SJCRH30 (cell line): Measurements from ENCODE around the gene GRAMD2A. TPM values are rescaled to one million over a fixed set of nuclear protein-coding genes. Genes with fewer than 3 reads are reported as not detected.
A peak's percentile ranks its signal among the peaks of the same experiment; 100 is the strongest.

ENCODE experiments used
- DNase-seq, 2 experiments: peaks; one replicate each; pipeline ENCODE4 v3.0.0-alpha.2; 2015 to 2020
- H3K27ac ChIP-seq: fragments of 250-450 bp; sonication (Bioruptor Pico); 2 replicates; pipeline ENCODE4 v1.5.1; 2020; ENCODE audit warnings: mild to moderate bottlenecking, moderate library complexity
- H3K27me3 ChIP-seq: fragments of 250-450 bp; sonication (Bioruptor Pico); 2 replicates; pipeline ENCODE4 v1.5.1; 2020; ENCODE audit warnings: mild to moderate bottlenecking, moderate library complexity
- H3K36me3 ChIP-seq: fragments of 250-450 bp; sonication (Bioruptor Pico); 2 replicates; pipeline ENCODE4 v1.5.1; 2020; ENCODE audit warnings: mild to moderate bottlenecking, moderate library complexity
- H3K4me1 ChIP-seq: fragments of 250-450 bp; sonication (Bioruptor Pico); 2 replicates; pipeline ENCODE4 v1.5.1; 2020; ENCODE audit warnings: mild to moderate bottlenecking, moderate library complexity
- H3K4me3 ChIP-seq: fragments of 250-450 bp; sonication (Bioruptor Pico); 2 replicates; pipeline ENCODE4 v1.5.1; 2020; ENCODE audit warnings: mild to moderate bottlenecking, moderate library complexity
- H3K9me3 ChIP-seq: fragments of 250-450 bp; sonication (Bioruptor Pico); replicated peaks from 2 replicates; pipeline ENCODE4 v1.5.1; 2020; ENCODE audit warnings: mild to moderate bottlenecking, moderate library complexity
- total RNA-seq: library from RNA; depleted of rRNA; stranded (reverse); fragments of >200 nt; shearing (Covaris generic); gene quantifications from 2 replicates; pipeline ENCODE4 v1.2.3, GENCODE V29; 2014; rRNA removed

Gene GRAMD2A
- total RNA-seq, 1 experiment from 2014 or later = not detected

GRCh38 chr15:72128359-72128758 is 69.2 kb downstream of the GRAMD2A start:
- no peak for DNase-seq
- Histone ChIP-seq H3K27ac (no peak overlapping the region), H3K4me3 (no peak overlapping the region), H3K4me1 (no peaks in the 10 kb centered on the region), H3K9me3 (no peaks in the 10 kb centered on the region), H3K27me3 (no peaks in the 10 kb centered on the region), H3K36me3 (no peaks in the 10 kb centered on the region)

GRCh38 chr15:72127724-72128322 is 69.8 kb downstream of the GRAMD2A start:
- Histone ChIP-seq H3K4me1 (no peaks in the 10 kb centered on the region), H3K27me3 (no peaks in the 10 kb centered on the region), H3K4me3 (no peak overlapping the region), H3K27ac (no peak overlapping the region), H3K36me3 (no peaks in the 10 kb centered on the region), H3K9me3 (no peaks in the 10 kb centered on the region)
- no peak for DNase-seq

DNA sequence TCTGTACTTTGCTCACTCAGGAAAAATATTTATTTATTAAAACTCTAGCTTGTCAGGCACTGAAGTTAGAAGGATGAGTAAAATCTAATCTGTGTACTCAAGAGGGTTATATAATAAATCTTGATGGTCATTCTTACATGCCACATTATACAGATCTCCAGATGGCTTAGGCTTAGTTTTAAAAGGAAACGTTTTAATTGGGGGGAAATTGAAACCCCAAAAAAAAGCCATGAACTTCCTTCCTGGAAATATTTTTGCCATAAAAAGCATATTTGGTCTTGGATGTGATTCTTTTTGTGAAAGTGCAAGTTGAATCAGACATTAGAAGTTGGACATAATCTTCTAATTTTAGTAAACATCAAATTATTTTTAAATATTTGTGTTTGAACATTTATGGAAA is 73.4 kb downstream of the GRAMD2A start:
- Histone ChIP-seq H3K9me3 (no peaks in the 10 kb centered on the region), H3K36me3 (no peaks in the 10 kb centered on the region), H3K27ac (no peak overlapping the region), H3K4me1 (no peaks in the 10 kb centered on the region), H3K4me3 (no peak overlapping the region), H3K27me3 (no peaks in the 10 kb centered on the region)
- DNase-seq = no peak

DNA sequence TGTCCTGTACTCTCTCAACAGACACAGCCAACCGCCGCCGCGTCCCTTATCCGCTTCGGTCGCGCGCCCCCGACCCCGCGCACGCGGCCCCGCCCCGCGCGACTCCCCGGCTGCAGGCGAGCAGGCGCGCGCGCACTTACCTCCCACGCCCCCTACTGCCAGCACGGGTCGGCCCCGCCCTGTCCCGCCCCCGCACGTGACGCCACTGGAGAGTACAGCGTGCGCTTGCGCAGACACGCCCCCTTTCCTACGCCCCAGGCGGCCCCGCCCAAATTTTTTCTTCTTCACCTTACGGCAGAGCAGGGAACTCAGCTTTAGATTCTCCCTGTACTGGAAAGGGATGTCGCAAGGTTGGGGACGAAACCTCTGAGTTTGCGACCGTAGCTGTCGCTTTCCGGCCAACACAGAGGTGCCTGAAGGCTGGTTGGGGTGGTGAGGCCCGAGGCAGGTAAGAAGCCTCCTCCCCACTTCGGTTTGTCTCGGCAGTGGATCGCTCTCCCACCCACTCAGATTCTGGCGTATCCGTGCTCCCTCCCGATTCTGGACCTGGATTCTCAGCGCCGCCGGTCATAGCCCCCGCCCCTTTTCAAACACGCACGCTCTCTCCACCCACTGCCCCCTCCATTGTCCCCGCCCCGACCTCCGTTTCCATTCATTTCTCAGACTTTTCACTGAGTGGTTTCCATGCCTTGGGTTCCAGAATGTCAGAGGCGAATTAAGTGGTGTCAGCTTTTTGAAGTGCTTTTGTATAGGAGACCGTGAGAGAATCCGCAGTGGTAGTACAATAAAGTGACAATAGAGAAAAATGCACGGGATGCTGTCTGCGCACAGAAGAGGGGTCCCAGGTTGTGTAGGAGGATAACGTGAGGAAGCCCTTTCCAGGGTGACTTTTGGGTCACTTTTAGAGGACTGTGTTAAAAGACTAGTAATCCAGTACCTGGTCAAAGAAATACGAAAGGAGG is 79.3 kb downstream of the GRAMD2A start, which contains the start of the genes MYO9A and SENP8:
Gene MYO9A (minus strand): TSS at position 134 of the 962 bp plus-strand sequence. CDS start 71,587 bp downstream, outside the sequence.
Gene SENP8 (plus strand): TSS at position 387 of the 962 bp plus-strand sequence. CDS start 21,221 bp downstream, outside the sequence.
- H3K36me3 ChIP-seq = no peaks in the 10 kb centered on the region
- H3K9me3 ChIP-seq = no peaks in the 10 kb centered on the region
- H3K27ac ChIP-seq = peak within 1 kb of the TSS; percentile 83
- H3K27me3 ChIP-seq = no peaks in the 10 kb centered on the region
- peaks cover 6% of the 10 kb centered on the region; the same call in 1 of the 2 replicates for H3K4me1 ChIP-seq
- peak; percentile 98 for DNase-seq
- H3K4me3 ChIP-seq = peak within 1 kb of the TSS; percentile 87

GRCh38 chr15:72117486-72118016 is 80.0 kb downstream of the GRAMD2A start:
- Histone ChIP-seq H3K9me3 (no peaks in the 10 kb centered on the region), H3K36me3 (no peaks in the 10 kb centered on the region), H3K27ac (peak overlapping the region; percentile 83), H3K4me3 (peak overlapping the region; percentile 87), H3K27me3 (no peaks in the 10 kb centered on the region), H3K4me1 (peaks cover 7% of the 10 kb centered on the region)
- peak; percentile 88 to 89 for DNase-seq

DNA sequence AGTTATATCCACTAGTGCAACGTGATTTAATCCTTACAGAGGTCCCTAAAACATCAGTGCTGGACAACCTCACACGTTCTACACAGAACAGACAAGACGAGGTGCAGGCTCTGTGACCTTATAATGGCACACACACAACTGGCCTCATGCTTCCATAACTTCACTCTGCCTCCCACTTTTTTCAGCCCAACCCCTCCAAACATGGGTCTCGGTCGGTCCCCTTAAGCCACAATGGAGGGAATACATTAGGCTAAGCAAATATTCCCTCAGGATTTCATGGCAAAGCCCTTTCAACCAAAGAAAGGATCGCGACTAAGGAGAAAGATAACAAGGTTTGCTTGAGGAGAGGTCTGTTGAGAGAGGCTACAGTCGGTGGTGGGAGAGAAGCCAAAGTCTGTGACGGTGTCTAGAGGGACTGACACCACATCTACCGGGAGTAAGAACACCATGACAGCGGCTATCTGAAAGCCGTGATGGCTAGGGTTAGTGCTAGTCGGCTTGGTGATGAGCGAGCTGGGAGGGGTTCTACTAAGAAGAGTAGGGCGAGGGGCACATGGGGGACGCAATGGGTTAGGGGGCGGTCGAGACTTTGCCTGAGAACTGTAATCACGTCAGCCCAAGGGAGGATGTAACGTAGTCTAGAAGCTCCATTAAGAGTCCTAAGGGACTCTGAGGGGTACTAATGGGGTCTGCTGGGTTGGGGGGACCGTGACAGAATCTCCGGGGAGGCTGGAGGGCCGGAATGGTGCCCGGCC is 80.7 kb downstream of the GRAMD2A start:
- Histone ChIP-seq H3K4me1 (peaks cover 12% of the 10 kb centered on the region), H3K27ac (peak overlapping the region; percentile 83), H3K4me3 (peak overlapping the region; percentile 87), H3K9me3 (no peaks in the 10 kb centered on the region), H3K36me3 (no peaks in the 10 kb centered on the region), H3K27me3 (no peaks in the 10 kb centered on the region)
- DNase-seq = peak; percentile 31 to 52

DNA sequence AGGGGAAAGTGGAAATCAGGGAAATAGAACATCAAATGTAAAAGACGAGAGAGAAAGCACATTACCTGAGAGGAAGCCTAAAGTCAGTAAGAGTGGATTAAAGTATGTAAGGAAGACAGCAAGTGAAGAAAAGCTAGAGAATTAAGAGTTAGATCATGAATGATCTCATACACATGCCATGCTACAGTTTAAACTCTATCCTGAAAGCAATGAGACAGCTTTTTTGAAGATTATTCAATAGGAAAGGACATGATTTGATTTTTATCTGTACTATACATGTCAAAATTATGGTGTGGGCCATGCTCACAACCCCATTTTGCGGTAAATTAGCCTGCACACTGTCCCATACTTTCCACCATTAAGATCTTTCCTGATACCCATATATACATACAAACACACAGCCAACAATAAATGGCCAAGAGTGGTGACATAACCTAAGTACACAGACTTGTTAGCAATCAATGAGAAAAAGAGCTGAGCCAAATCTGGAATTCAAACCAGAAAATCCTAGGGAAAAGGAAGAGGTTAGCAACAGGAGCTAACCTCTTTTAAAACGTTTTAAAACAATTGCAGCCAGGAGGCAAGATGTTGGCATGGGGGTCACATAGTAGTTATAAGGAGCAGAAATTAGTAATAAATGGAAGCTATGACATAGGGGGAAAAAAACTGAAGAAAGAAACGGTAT is 84.1 kb downstream of the GRAMD2A start:
- Histone ChIP-seq H3K9me3 (no peaks in the 10 kb centered on the region), H3K4me1 (peaks cover 12% of the 10 kb centered on the region), H3K4me3 (no peak overlapping the region), H3K27ac (no peak overlapping the region), H3K27me3 (no peaks in the 10 kb centered on the region), H3K36me3 (no peaks in the 10 kb centered on the region)
- DNase-seq = no peak

DNA sequence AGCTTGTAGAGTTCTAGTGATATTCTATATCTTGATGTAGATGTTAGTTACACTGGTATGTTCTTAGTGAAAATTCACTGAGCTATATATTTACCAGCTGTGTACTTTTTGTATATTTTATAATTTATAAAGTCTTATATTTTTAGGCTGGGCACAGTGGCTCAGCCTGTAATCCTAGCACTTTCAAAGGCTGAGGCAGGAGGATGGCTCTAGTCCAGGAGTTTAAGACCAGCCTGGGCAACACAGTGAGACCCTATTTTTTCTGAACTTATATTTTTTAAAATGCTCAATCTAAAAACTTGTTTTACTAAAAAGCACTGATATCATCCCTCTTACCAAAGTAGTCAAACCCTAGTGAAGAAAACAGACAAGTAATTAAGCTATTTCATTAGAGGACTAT is 84.8 kb downstream of the GRAMD2A start:
- no peak for DNase-seq
- no peaks in the 10 kb centered on the region for H3K27me3 ChIP-seq
- H3K27ac ChIP-seq = no peak overlapping the region
- H3K4me3 ChIP-seq = no peak overlapping the region
- H3K9me3 ChIP-seq = no peaks in the 10 kb centered on the region
- H3K36me3 ChIP-seq = no peaks in the 10 kb centered on the region
- H3K4me1 ChIP-seq = peaks cover 12% of the 10 kb centered on the region

DNA sequence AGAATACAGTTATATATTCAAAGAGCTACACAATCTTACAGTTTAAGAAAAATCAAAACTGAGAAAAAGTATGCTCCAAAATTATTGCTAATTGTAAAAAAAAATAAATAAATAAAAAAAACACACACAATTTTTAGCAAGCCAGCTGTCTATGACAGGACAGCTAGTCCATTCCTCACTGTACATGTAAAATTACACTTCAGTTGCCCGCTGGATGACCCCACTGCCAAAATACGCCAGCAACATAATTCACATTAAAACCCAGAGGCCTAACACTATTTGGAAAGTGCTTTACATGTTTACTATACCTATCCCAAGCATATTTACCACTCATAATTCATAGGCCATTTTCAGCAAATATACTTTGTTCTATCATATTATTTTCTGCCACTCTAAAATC is 85.5 kb downstream of the GRAMD2A start:
- no peaks in the 10 kb centered on the region for H3K9me3 ChIP-seq
- H3K36me3 ChIP-seq = no peaks in the 10 kb centered on the region
- H3K27ac ChIP-seq = no peak overlapping the region
- no peaks in the 10 kb centered on the region for H3K27me3 ChIP-seq
- no peak overlapping the region for H3K4me3 ChIP-seq
- peaks cover 12% of the 10 kb centered on the region for H3K4me1 ChIP-seq
- DNase-seq = peak; percentile 42 to 62

DNA sequence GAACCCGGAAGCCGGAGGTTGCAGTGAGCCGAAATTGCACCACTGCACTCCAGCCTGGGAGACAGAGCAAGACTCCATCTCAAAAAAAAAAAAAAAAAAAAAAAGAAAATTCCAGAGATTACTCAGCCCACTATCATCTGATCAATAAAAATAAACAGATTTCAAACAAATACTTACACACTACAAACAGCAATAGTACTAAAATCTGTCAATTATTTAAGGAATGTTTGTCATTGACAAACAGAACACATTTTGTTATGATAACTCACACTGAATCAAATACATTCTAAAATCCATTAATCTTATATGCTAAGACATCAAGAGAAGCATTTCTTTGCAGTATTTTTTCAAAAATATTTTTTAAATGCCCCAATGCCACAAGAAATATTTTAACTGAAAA is 87.2 kb downstream of the GRAMD2A start:
- Histone ChIP-seq H3K27me3 (no peaks in the 10 kb centered on the region), H3K36me3 (no peaks in the 10 kb centered on the region), H3K9me3 (no peaks in the 10 kb centered on the region), H3K4me1 (peaks cover 7% of the 10 kb centered on the region), H3K27ac (no peak overlapping the region), H3K4me3 (no peak overlapping the region)
- no peak for DNase-seq

Other genes starting within 250 kb of the GRAMD2A start
- 34.4 and 37.2 TPM in 2 replicates for gene MYO9A, start 79.6 kb downstream of the GRAMD2A start, total RNA-seq
- gene SENP8, start 79.4 kb downstream of the GRAMD2A start, total RNA-seq = 6.1 and 7.7 TPM in 2 replicates
- gene PKM, start 33.4 kb upstream of the GRAMD2A start, total RNA-seq = 1,855 and 1,858 TPM in 2 replicates
- gene PARP6, start 74.8 kb upstream of the GRAMD2A start, total RNA-seq = 36.1 and 52.5 TPM in 2 replicates
- gene CELF6, start 122.4 kb upstream of the GRAMD2A start, total RNA-seq = 0.05 TPM in 1 of 2 replicates, not detected in the other
- gene HEXA, start 178.2 kb upstream of the GRAMD2A start, total RNA-seq = 43.6 and 45.9 TPM in 2 replicates
- not detected in 2 replicates for gene TMEM202, start 200.5 kb upstream of the GRAMD2A start, total RNA-seq